Activated CD8-positive, alpha-beta memory T cell treated with anti-CD3 and anti-CD28 coated beads for 1 hour (primary cell): ENCODE measurements around the gene LPCAT1.
"Not testable (repeated sequence)": the region's sequence is repeated elsewhere in the genome, so short reads cannot be mapped to it uniquely, and the experiment has no call there.

Source experiments
- DNase-seq, 2 donors: peaks; one replicate each; pipeline ENCODE4 v3.0.0-alpha.2; 2020; ENCODE audit warnings: low read depth in 1 of 2; ENCODE audit errors: extremely low read depth in 1 of 2

LPCAT1 gene

GRCh38 chr5:1523480-1523792 lies 324 bp downstream of the LPCAT1 start:
- no peak for DNase-seq

- no peak for DNase-seq
Measured at GRCh38 chr5:1522601-1523479, 920 bp downstream of the LPCAT1 start.

DNA sequence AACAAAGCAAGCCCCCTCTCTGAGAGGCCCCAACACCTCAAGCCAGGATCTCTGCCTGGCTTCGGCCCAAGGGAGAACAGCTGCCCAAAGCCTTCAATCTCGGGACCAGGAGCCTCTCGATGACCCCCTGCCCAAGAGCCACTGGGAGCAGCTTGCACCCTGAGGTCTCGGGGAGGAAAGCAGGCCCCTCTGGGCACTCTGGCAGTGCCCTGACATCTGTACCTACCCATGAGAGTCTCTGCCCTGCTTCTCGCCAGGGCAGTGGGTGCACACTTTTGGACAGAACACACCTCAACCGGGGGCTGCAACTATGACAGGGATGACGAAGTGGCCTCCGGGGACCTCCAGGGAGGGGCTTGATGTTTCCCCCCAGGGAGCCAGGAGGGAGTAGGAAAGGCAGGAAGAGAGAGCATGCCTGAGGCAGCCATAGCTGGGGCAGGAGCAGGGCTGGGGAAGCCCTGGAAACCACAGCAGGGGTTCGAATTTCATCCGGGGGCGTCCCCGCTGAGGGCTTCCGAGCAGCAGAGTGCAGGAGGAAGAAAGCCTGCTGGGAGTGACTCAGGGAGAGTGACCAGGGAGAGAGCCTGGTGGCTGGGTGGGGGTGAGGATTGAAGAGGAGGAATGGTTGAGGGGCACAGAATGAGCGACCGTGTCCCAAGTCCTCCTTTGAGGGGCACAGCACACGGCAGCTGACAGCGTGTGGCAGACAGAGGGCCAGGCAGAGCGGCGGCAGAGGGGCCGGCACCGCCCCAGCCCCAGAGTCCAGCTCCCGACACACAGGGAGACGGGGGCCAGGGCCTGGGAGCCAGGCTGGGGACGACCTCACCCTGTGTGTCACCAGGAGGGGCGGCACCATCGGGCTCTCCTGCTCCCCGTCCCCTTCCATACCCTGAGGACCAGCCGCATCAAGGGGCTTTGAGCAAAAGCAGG lies 1.8 kb downstream of the LPCAT1 start:
- no peak for DNase-seq

GRCh38 chr5:1520791-1521453 lies 2.8 kb downstream of the LPCAT1 start:
- DNase-seq: no peak

DNA sequence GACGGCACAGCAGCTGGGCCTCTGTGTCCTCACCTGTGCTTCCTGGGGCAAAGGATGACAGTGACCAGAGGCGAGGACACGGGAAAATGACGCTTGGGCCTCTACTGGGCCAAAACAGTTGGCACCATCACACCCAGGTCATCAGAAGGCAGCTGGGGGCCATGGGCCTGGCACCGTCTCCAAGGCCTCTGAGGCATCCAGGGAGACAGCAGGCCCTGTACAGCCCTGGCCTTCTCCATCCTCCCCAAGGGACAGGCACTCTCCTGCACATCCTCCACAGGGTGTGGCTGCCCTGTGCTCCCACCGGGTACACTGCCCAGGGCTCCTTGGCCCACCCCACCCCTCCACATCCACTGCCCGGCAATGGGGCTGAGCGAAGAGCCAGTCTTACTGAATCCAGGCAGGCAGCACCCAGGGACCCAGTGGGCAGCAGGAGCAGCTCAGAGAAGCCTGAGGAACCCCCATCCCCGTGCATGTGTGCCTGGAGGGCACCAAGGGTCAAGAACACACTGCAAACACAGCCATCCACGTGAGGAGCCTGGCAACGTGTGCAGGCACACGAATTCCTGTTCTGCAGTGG lies 4.0 kb downstream of the LPCAT1 start:
- no peak for DNase-seq

- no peak for DNase-seq
Measured at GRCh38 chr5:1517838-1518237, 5.9 kb downstream of the LPCAT1 start.

DNA sequence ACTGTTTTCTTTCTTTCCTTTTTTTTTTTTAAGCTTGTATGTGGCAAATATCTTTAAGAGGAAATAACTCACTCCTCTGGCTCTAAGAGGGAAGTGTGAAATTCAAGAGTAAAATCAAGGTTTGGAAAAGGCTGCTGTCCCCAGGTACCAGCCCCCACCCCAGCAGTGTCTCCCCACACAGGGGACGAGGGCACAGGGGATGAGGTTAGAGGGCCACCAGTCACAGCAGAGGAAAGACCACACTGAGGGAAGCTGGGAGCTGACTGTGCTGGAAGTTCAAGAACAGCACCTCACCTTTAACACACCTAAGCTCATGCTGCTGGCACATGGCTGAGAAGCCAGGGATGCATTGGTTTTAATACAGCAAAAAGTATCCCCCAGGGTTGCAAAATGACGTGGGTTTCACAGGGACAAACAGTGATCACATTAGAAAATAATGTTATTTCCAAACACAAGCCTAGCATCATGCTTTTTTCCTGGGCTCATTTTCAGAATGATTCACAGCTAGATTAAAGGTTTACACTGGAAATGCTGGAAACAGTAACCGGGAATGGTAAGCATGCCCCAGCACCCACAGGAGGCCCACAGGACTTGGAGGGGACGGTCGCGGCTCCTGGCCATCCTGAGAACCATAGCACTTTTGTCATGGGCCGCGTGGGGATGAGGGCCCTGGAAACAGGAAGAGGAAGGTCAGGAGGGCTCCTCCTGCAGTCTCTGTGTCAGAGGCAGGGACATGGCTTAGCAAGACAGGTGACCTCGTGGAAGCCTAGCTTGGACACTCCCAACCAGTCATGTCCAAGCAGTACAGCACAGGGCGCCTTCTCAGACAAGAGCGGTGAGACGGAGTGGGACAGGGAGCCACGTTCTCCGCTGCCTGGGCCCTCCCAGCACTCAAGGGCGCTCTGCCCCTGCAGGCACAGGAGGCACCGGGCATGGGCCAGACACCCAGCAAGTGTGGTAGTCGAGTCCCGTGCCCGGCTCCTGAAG lies 6.9 kb downstream of the LPCAT1 start:
- no peak for DNase-seq

DNA sequence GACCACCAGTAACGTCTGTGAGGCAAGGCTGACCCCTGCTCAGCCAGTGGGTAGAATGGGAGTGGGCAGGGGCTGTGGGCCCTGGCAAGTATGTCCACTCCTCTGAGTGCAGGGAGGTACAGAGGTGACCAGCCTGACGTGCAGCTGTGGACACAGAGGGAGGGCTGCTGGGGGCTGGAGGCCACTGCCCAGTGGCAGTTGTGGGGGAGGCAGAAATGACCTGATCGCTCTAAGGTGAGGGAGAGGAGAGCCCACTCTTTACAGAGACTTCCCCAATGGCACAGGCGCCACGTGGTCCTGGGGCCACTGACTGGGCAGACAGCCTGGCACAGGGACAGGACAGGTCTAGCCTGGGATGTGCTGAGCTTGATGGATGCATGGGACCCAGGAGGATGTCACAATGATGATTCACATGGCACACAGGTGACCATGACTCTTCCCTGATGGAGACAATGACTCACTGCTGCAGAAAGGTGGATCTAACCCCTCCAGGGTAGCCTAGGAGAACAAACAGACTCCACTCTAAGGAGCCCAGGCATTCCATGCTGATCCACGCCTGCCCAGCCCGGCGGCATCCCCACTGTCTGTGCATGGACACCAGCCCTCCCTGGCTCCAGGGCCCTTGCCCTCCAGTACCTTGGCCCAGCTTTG lies 7.7 kb downstream of the LPCAT1 start:
- DNase-seq: no peak

DNA sequence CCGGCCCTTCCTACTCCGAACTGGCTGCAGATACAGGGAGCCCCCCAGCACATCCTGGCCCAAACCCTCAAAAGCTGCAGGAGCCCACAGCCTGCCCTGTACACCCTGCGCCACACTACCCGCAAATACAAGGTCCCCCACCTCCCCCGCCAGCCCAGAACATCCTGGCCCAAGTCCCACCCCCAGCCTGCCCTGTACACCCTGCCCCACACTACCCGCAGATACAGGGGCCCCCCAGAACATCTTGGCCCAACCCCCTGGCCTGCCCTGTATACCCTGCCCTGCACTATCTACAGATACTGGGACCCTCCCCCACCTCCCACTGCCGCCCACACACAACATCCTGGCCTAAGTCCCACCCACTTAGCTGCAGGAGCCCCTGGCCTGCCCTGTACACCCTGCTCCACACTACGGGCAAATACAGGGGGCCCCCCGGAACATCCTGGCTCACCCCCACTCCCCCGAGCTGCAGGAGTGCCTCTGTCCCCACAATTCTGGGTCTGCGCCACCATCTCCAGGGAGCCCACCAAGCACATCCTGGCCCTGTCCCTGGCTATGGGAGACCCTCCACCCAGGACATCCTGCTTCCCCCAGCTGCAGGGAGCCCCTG lies 8.3 kb downstream of the LPCAT1 start:
- DNase-seq: no peak

- DNase-seq: not testable (repeated sequence)
Measured at GRCh38 chr5:1514819-1515310, 8.9 kb downstream of the LPCAT1 start.

GRCh38 chr5:1514027-1514818 lies 9.5 kb downstream of the LPCAT1 start:
- no peak for DNase-seq

DNA sequence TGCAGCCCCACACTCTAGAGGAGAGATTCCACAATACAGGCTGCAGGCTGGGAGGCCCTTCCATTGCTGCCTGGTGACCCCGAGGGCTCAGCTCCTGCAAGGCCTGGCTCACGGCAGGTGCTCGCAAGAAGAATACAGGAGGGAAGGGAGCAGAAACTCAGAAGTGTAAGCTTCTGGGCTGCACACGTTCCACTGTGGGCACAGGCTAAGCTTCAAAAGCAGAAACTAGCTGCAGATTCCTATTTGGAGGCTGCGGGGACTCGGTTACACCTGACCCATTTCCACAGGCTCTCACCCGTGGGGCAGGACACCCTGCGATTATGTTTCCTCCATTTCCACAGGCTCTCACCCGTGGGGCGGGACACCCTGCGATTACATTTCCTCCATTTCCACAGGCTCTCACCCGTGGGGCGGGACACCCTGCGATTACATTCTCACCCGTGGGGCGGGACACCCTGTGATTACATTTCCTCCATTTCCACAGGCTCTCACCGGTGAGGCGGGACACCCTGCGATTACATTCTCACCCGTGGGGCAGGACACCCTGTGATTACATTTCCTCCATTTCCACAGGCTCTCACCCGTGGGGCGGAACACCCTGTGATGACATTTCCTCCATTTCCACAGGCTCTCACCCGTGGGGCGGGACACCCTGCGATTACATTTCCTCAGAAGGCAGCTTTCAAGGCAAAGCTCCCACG lies 10.3 kb downstream of the LPCAT1 start:
- no peak for DNase-seq

GRCh38 chr5:1512541-1513291 lies 11.0 kb downstream of the LPCAT1 start:
- DNase-seq: no peak

GRCh38 chr5:1511651-1512540 lies 11.9 kb downstream of the LPCAT1 start:
- DNase-seq: no peak

- no peak for DNase-seq
Measured at GRCh38 chr5:1511048-1511447, 12.7 kb downstream of the LPCAT1 start.

DNA sequence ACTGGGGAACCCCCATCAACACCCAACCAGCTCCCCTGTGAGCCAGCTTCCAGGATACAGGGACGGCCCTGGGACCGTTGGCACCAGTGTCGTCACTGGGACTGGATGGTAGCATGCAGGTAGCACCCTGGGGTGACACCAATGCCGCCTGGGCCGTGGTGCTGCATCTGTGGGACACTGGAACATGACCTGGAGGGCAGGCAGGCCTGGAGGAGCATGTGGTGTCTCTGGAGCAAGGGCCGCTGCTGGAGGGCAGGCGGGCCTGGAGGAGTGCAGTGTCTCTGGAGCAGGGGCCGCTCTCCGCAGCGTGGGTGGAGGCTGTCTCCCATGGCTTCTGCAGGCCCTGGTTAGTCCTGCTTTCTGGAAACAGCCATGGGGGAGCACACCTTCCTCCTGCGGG lies 13.1 kb downstream of the LPCAT1 start:
- DNase-seq: no peak
